ENCODE results near the gene METTL25.

METTL25 gene

DNA sequence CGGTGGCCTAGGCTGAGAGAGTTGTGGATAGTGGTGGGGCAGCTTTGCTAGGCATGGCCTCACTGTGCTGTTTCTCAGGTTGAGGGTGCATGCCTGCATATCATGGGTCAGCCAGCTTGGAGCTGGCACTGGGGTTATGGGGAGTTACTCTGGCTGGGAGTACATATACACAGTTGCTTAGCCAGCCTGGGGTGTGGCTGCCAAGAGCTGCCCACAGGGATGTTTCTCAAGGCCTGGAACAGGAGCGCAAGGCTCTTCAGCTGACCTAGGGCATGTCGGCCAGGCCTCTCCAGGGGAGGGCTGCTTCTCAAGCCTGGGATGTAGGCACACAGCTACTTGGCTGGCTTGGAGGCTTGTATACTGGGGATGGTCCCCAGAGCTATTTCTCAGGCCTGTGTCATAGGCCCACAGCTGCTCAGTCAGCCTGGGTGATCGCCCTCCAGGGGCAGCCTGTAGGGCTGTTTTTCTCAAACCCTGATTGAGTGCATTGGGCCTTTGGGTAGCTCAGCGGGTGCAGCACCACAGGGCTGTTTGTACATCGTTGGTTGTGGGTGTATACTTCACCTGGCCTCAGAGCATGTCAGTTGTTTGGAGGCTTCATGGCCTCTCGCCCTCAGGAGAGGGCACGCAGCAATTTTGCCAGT is 114.9 kb downstream of the METTL25 start:
- DNase-seq, result no peak

DNA sequence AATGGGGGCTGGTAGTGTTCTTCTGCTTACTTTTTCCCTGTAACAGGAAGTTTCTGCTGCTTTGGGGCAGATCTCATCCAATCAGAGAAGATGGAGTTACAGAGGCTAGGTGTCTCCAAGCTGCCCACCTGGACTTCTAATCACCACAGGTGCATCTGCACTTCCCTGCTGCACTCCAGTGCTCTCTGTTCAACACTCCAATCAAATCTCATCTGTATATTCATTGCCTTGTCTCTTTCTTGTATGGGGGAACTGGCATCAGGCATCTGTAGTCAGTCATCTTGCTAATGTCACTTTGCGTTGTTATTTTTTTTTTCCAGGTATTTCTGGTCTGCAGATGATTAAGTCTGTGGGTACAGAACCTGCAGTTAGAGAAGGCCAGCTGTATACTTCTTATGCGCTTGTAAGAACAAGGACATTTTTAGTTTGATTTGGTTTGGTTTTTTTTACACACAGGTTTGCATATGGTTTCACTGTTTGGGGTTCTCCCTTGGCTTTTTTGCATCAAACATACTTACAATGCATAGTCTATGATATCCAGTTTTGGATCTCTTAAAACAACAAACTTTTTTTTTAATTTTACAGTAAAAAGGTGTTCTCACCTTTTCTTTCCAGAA is 116.0 kb downstream of the METTL25 start:
- DNase-seq, result no peak

DNA sequence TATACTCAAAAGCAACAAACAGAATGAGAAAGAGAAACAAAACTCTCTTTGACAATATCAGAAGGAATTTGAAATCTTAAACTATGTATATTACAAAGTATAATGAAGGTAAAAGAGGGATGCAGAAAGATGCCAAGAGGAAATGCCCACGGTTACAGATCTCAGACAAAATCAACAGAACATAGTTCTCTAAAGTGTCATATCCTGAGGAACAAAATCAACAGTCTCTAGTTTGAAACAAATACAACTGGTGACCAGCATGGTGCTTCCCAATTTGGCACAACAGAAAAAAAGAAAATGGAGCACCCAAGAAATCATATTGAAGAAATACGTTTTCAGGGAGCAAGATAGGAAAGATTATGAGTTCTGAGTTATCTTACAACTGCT is 116.5 kb downstream of the METTL25 start:
- DNase-seq, result no peak

DNA sequence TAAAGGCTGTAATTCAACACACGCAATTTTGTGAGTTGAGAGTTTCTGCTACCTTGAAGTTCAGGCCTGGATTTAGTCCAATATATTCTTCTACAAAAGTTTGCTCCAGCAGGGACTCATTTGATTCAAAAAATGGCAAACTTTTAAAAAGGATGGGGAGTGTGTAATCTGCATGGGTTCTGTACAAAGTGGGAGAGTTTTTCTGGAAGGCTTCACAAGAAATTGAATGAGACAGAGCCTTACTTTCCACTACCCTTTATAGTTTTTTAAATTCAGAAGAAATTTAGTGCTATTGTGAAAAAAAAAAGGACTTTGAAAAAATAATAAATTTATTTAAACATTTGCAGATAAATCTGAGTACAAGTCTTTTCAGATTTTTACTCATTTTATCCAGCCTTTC is 116.9 kb downstream of the METTL25 start:
- DNase-seq, result no peak

DNA sequence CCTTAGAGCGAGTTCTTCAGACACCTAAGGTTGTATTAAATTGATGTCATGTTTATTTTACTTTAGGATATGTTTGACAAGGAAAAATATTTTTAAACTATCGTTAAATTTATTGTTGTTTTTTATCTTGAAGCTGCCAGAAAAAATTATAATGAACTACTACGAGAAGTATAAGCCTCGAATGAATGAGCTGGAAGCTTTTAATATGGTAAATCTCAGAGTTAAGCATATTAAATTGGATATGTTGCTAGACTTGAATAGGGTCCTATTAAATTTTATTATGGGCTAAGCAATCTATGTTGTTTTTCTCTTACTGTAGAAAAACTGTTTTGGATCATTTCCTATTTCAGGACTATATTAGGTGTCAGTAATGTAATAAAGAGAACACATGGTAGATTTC is 118.2 kb downstream of the METTL25 start:
- DNase-seq, result no peak

DNA sequence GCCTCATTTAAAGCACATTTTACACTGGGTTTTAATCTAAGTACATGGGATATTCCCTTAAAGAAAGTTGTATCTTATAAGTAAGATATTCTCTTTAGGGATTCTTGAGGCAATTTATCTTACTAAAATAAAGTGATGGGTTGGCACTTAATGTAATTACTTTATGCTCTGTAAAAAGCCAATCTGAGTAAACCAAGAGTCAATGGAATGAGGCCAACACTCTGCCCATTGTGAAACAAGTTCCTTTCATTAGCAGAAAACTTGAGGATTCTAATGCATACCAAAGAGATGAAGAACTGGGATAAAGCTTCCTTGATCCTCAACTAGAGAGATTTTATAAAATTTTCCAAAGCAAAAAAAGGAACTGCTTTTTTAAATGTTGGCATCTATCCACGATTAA is 121.2 kb downstream of the METTL25 start:
- DNase-seq, result no peak

DNA sequence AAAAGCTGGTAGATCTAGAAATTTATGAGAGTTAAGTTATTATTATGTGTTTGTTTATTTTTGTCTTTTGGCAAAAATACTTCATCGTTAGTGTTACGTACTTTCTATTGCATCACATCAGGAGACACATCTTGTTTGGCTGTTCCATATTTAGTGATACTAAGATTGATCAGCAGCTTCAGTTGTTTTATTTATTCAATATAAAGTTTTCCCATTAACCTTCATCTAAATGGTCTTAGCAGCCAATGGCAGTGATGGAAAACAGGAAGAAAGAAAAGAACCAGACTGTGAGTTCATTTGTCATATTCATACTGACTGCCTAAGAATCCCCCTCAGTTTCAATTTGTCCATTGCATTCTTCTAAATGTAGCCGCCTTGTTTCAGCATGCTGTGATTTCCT is 122.3 kb downstream of the METTL25 start:
- DNase-seq, result no peak

DNA sequence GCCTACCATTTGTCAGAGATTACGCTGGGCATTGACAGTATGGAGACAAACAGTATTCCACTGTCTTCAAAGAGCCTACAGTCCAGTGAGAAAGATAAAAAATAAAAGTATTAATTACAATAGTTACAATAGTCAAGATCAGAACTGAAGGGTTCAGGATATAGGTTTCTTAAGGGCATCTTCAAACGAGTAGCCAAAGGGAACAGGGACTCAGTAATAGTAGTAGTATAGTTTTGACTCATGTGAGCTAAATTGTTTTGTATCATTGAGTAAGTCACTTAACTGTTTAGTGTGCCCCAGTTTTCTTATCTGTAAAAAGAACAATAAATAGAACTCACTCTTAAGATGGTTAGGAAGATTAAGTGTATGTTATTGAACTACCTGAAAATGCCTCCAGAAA is 123.6 kb downstream of the METTL25 start:
- no peak for DNase-seq

DNA sequence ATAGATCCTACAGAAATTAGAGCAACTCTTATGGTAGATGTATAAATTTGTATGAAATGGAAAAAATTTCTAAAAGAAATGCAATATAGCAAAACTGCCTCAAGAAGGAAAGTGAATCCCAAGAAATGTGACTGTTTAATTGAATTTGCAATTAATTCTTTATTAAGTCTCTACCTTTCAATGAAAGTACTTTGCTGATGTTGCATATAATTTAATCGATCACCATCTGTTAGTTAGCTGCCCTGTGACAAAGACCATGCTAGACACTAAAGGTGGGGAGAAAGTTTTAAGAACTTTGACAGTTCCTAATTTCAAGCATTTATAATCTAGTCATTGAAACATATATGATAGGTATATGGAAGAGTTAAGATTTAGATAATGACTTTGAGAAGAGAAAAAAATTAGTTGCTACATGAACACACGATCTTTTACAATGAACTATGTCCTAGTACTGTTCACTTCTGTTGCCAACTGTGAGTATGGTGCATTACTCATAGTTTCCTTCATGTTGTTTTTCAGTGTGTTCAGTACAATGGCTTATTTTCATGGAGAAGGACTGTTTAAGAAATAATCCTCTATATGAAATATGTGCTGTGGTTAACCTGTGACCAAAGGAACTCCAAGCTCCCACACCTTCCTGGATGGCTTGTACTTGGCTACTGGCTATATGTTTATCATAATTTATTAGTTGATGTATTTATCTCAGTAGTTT is 128.4 kb downstream of the METTL25 start:
- no peak for DNase-seq

DNA sequence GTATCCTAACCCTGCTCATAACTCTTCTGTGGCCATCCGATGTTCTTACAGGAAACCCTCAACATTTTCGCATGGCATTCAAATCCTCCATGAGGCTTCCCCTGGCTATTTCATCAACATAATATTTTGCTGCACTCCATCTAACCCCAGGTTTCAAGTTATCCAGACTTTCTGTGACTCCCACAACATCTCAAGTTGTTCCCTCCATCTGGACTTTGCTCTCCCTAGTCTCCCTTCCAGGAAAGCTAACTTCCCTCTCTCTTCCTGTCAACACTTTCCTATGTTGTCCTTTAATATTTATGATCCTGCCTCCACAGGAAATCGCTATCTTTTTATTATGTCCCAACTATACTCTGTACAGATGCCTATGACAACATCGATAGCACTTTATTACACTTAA is 146.1 kb downstream of the METTL25 start:
- DNase-seq, result no peak

DNA sequence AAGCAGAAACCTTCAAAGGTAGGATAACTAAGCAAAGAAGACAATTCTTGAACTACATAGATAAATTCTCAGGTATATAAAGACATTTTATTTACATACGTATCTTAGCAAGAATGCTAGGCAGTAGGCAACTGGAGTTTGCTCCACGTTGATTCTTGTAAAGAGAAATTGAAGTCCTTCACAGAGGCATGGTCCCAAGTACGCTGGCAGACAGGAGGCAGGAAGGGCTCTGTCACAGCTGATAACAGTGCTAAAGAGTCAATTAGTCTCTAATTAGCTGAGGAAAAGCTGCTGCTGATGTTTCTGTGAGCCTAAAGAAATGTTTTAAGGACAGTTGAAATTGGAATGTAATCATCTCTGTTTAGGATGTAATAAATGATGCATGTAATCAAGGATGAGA is 146.8 kb downstream of the METTL25 start:
- DNase-seq, result no peak

DNA sequence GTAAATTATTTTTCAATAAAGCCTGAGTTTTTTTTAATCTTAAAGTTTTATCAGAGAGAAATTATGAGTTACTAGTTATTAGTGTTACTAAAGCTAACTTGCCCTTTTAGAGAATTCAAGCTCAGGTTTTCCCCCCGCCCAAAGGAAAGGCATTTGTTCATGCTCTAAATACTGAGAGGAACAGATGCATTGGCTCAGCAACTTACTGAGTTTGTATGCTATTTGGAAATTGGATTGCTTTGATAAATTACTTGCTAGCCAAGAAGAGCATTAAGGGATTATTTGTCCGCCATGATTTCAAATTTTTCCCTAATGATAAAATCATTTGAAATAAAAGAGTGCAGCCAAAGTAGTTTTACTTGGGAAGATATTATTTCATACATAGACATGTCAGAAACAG is 149.4 kb downstream of the METTL25 start:
- DNase-seq, result no peak

DNA sequence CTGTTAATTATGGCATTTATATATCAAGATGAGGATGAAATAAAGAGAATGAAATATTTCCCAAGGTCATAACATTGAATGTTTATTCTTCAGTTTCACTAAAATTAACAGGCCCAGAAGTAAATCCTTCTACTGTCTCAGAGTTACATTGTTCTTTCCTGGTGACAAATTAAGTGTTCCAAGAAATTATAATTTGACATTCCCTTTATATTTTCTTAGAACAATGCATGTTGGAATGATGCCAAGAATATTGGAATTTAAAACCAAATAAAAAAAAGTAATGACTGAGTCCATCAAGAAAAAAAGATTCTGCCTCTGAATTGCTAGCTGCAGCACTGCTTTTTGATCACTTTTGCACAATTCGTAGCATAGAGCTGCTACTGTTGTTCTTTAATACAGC is 152.1 kb downstream of the METTL25 start:
- no peak for DNase-seq

DNA sequence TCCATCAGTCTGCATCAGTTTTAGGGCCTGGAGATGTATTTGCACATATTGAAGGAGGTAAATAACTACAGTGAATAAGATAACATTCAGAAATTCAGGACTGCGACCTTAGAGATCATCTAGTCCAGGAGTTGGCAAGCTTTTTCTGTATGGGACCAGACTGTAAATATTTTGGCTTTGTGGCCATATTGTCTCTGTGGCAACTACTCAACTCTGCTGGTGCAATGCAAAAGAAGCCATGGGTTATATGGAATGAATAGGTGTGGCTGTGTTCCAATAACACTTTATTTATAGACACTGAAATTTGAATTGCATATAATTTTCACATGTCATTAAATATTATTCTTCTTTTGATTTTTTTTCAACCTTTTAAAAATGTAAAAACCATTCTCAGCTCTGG is 156.6 kb downstream of the METTL25 start:
- DNase-seq, result no peak

DNA sequence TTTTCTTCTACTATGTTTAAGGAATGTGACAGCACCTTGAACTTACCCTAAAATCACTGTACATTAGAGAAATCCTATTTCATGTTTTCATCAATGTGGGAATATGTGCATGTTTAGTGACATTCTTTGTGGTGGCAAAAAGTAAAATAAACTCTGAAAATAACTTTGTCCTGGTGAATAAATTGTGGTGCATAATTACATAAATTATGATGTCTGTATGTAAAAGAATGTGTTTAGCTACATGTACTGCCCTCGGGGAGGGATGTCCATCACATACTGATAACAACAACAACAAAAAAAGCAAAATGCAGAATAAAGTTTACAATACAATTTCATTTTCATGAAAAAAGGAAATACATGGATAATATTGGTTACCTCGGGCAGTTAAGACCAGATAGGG is 157.3 kb downstream of the METTL25 start:
- DNase-seq, result no peak

DNA sequence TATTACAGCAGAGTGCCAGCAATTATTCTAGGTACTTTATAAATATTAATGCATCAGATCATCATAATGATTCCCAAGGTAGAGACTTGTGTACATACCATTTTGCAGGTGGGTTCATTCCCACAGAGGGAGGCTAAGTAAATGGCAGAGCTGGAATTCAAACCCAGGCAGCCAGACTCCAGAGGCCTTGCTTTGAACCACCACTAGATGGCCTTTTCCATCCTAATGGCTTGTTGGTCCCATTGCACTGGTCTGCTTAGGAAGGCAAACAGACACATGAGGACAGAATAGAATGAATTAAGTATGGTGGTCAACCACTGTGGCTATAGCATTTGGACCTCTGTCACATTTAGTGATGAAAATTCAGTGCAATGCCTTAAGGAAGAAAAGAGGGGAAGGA is 158.7 kb downstream of the METTL25 start:
- no peak for DNase-seq

DNA sequence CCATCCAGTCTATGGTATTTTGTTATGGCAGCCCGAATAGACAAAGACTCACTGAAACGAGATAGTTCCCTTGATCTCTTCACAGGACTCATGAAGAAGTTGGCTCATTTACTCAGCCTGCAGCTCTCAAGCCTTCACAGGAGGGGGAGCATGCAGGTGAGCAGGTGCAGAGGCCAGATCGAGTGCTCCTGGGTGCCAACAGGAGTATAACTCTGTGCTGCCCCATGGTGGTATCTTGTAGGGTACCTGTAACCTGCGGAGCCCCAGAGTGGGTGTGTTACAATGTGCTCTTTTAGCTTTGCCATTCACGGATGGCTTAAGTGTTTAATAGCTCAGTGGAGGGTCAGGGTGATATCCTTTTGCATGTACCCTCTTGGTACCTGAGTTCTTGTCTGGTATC is 159.5 kb downstream of the METTL25 start:
- DNase-seq, result no peak

DNA sequence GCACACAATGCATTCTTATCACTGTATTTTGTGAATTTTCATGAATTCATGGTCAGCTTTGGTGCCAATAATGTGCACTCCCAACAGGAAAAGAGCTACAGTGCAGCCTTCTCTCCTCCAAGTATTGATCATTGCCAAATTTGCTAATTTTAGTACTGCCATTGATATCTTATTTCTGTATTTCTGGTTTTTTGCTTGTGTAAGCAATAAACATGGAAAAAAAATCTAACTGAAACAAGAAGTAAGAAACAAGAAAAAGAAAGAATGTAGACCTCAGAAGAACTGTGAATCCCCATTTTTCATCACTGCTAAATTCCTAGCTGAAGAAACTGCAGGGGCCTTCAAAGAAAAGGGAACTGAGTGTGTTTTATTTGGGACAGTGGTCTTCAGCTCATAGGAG is 161.2 kb downstream of the METTL25 start:
- no peak for DNase-seq

DNA sequence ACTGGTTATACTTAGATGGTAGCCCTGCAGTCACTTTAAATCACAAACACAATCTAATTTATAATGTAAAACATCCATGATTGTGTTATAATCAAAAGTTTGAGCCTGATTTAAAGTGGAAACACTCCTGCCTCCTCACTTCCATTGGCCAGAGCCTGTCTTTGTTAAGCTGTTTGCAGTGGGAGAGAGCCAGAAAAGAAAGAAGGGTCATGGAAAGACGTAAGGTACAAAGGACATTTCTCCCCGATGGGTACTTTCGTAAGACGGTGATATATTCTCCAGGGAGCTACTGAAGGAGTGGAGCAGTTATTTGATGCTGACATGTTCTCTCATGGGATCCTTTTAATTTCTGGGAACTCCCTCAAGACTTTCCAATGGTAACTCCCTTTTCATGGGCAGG is 164.0 kb downstream of the METTL25 start:
- no peak for DNase-seq

DNA sequence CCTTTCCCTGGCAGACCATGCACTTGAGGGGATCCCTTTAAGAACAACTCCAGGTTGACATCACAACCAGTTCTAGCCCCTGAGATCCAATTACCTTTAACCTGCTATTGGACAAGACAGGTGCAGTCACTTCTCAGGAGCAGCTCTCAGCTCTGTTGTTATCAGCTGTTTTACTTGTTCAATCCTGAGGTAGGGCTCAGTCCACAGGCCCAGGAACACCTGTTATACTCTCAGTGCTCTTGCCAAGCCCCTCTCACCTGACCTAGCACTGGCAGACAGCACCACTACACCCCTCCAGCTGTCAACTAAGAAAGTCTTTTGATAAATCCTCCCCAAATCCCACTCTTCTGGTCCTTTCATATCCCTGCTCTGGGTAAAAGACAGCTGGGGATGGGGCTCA is 164.4 kb downstream of the METTL25 start:
- no peak for DNase-seq

DNA sequence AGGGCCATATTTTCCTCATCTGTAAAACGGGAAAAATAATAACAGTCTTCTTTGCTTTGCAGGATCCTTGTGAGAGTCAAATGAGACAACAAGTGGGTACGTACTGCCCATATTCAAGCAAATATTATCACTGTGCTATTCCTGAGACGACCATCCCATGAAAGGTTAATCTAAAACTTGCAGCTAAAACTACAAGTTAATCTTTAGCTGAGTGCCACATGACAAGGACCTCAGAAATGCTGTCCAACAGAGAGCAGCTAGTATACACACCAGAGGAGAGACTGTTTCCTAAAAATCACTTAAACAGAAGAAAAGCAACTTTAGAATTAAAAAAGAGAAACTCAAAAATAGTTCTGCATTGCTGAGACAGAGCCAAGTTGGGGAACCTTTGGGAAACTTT is 165.7 kb downstream of the METTL25 start:
- DNase-seq, result no peak

DNA sequence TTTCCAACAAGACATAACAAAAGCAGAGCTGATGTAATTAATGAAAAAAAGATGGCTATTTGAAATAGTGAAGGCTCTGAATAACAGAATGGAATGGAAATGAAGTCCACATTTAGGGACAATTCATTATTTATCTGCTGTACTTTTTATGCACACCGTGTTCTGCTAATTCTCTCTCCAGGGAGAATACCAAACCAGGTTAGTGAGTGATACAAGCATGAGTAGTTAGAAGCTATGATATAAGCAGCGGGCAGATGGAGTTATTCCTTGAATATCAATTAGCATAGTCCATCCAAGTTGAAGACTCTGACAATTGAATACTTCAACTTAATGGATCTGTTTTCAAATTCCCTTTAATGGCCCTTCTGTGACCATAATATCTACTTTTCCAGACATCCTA is 166.3 kb downstream of the METTL25 start:
- DNase-seq, result no peak

DNA sequence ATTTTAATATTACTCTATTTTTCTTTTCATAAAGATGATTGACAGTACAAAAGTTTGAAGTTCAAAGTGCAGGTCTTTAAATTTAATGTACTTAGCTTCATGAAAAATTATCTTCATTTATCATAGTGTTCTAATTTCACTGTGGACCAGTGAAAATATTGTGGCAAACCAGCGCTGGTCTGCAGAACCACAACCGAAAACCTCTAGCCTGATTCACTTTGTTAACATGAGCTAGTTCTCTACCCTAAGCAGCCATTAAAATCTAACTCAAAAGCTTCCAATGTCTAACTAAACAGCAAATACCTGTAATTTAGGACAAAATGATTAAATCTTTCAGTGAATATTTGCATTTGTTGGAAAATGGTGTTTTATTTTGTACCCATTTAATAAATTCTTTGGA is 167.3 kb downstream of the METTL25 start:
- DNase-seq, result no peak

DNA sequence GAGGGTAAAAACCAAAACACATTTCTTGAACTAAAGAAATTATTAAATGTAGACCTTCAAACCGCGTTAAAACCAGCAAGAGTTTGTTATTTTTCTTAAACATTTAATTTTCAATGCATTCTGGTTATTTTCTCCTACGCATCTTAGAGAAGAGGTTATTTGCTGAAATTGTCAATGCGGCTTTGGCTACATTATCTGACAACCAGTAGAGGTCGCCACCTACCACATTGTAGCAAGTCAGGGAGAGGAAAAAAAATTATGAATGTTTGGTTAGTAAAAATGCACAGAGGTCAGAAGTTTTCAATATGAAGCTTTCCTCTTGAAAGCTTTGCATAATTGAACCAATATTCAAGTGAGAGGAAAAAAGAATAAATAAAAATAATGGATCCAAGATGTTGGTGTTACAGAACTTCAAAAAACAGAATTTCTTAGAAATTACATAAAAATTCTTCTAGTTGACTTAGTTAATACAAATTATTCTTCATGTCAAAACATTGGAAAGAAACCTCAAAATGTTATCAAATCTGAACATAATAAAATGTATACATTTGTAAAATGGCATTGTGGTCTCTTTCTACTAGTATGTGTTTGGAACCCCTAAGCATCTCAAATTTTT is 168.9 kb downstream of the METTL25 start:
- DNase-seq, result no peak
